GM12878 (cell line): ENCODE results near the gene PPM1D. TPM values are rescaled to one million over a fixed set of nuclear protein-coding genes. Genes with fewer than 3 reads are reported as not detected.

Source experiments
- ATAC-seq: fragments of 200-7000 bp; cut with Tn5 transposase; 3 replicates; pipeline ENCODE4 v1.9.1; 2020; ENCODE audit warnings: mild to moderate bottlenecking, moderate library complexity
- BruUV-seq: library from RNA; stranded (reverse); fragments of 400-500 nt; replicated peaks from 2 replicates; lab custom pipeline; 2021; lab: Mats Ljungman, UMichigan
- CTCF ChIA-PET: fragments of 300-600 bp; sonication (Branson Sonifier 250); formaldehyde crosslinking; extraction: SDS; loops from one replicate; lab custom pipeline; 2021; ENCODE audit warnings: inconsistent platforms; lab: Yijun Ruan, JAX
- POLR2A ChIA-PET: fragments of 350-600 bp; formaldehyde crosslinking; extraction: SDS; loops from one replicate; lab custom pipeline; 2021; ENCODE audit warnings: inconsistent platforms; lab: Charles Lee
- RAD21 ChIA-PET: fragments of 300-600 bp; sonication (Branson Sonifier 250); formaldehyde crosslinking; loops from one replicate; lab custom pipeline; 2023; ENCODE audit warnings: antibody characterized with exemption; ENCODE audit not compliant: unreplicated experiment; lab: Charles Lee
- SMC1A ChIA-PET: fragments of 300-600 bp; sonication (Branson Sonifier 250); formaldehyde crosslinking; loops from one replicate; lab custom pipeline; 2023; ENCODE audit not compliant: unreplicated experiment, uncharacterized antibody; lab: Charles Lee
- DNase-seq: peaks from one replicate; pipeline ENCODE4 v3.0.0-alpha.2; 2011; ENCODE audit warnings: low read depth, low spot score
- FAIRE-seq: peaks from 3 replicates; lab custom pipeline; 2011; peaks lifted over from hg19 to GRCh38; lab: Jason Lieb, UNC
- H2AFZ ChIP-seq: 2 replicates; pipeline ENCODE4 v1.6.0; 2011; ENCODE audit warnings: low read depth, low read length, control low read depth; ENCODE audit not compliant: control insufficient read depth
- H3K27ac ChIP-seq: 2 replicates; pipeline ENCODE4 v1.5.1; 2011; ENCODE audit warnings: control low read depth; ENCODE audit not compliant: control insufficient read depth, insufficient read depth
- H3K27me3 ChIP-seq, 2 experiments: replicated peaks in 1 of 2; 2 replicates each; pipeline versions ENCODE4 v1.6.0 to v1.6.1; 2011; ENCODE audit warnings: low read length in 1 of 2; ENCODE audit not compliant: control insufficient read depth in 2 of 2, insufficient read depth in 2 of 2
- H3K36me3 ChIP-seq, 2 experiments: 2 replicates each; pipeline ENCODE4 v1.5.1; 2011; ENCODE audit warnings: low read length in 1 of 2; ENCODE audit not compliant: control insufficient read depth in 2 of 2, insufficient read depth in 2 of 2
- H3K4me1 ChIP-seq: 2 replicates; pipeline ENCODE4 v1.6.1; 2011; ENCODE audit warnings: mild to moderate bottlenecking, low read length, moderate library complexity, mixed read lengths; ENCODE audit not compliant: control insufficient read depth, insufficient read depth
- H3K4me2 ChIP-seq: 2 replicates; pipeline ENCODE4 v1.6.0; 2011; ENCODE audit warnings: control low read depth; ENCODE audit not compliant: control insufficient read depth, insufficient read depth
- H3K4me3 ChIP-seq: fragments of 200-600 bp; sonication (generic); 2 replicates; pipeline ENCODE4 v1.5.1; 2016
- H3K79me2 ChIP-seq: 2 replicates; pipeline ENCODE4 v1.6.0; 2011; ENCODE audit warnings: low read length; ENCODE audit not compliant: control insufficient read depth, insufficient read depth
- H3K9ac ChIP-seq: 2 replicates; pipeline ENCODE4 v1.8.0; 2011; ENCODE audit warnings: low read length, control low read depth, mixed read lengths; ENCODE audit not compliant: control insufficient read depth, insufficient read depth
- H3K9me3 ChIP-seq: replicated peaks from 3 replicates; pipeline ENCODE4 v1.5.1; 2011; ENCODE audit warnings: mild to moderate bottlenecking, low read length; ENCODE audit not compliant: control insufficient read depth, insufficient read depth
- H4K20me1 ChIP-seq: 2 replicates; pipeline ENCODE4 v1.6.0; 2011; ENCODE audit not compliant: control insufficient read depth, insufficient read depth
- CBX3 ChIP-seq: fragments of 200-600 bp; sonication (generic); IDR thresholded peaks from 2 replicates; pipeline ENCODE4 v1.6.1; 2016; ENCODE audit warnings: low read depth, borderline replicate concordance
- EZH2 ChIP-seq: IDR thresholded peaks from 2 replicates; pipeline ENCODE4 v1.6.1; 2012; ENCODE audit warnings: low read depth, mild to moderate bottlenecking, control low read depth, inconsistent platforms, low read length, borderline replicate concordance; ENCODE audit not compliant: control insufficient read depth
- NFIC ChIP-seq: IDR thresholded peaks from 2 replicates; pipeline ENCODE4 v1.6.1; 2012; ENCODE audit warnings: low read depth, mild to moderate bottlenecking, inconsistent platforms, low read length, moderate library complexity
- SPI1 ChIP-seq: IDR thresholded peaks from 2 replicates; pipeline ENCODE4 v1.6.1; 2011; ENCODE audit warnings: low read depth, mild to moderate bottlenecking, low read length, moderate library complexity, borderline replicate concordance; ENCODE audit not compliant: insufficient read depth
- TCF3 ChIP-seq: IDR thresholded peaks from 2 replicates; pipeline ENCODE4 v1.6.1; 2012; ENCODE audit warnings: low read depth, mild to moderate bottlenecking, low read length, borderline replicate concordance; ENCODE audit not compliant: insufficient read depth
- WGBS: methylation state at CpG from one replicate; pipeline ENCODE4 v1.1.6; 2016; ENCODE audit warnings: low lambda C conversion rate; ENCODE audit not compliant: insufficient replicate concordance, insufficient coverage; ENCODE audit errors: missing lambda C conversion rate; 5-methylcytosine and 5-hydroxymethylcytosine counted together
- in situ Hi-C: fragments of 300-500 bp; cut with MboI; formaldehyde crosslinking; loops from 9 replicates; pipeline ENCODE4 v1.14.3; 2018; ENCODE audit warnings: mixed read lengths
- intact Hi-C: fragments of 100-400 bp; cut with micrococcal nuclease; formaldehyde crosslinking; loops from one replicate; pipeline ENCODE4 v1.14.2; 2022; ENCODE audit not compliant: unreplicated experiment
- polyA plus RNA-seq, 11 experiments: library from polyadenylated mRNA; depleted of rRNA in 4 of 11; unstranded in 6 of 11; stranded (reverse) in 5 of 11; fragments of >200 nt; fragmentation: Nextera tagmentation in 4 of 11; fragmentation: Illumina TruSeq in 1 of 11; extraction: Ambion mirVana in 4 of 11; extraction: Trizol in 1 of 11; gene quantifications; 1 replicate in 1 of 11; 2 replicates in 10 of 11; pipeline versions ENCODE4 v1.2.1 to v1.2.3, GENCODE V29; 2011 to 2016; ENCODE audit warnings: inconsistent platforms in 2 of 11, missing spikeins in 2 of 11, low read depth in 1 of 11
- total RNA-seq, 4 experiments: library from RNA; depleted of rRNA in 3 of 4; stranded (reverse); fragments of >200 nt in 3 of 4; fragmentation: Illumina TruSeq in 1 of 4; extraction: Trizol in 1 of 4; gene quantifications; 2 replicates each; pipeline versions ENCODE4 v1.2.1 to v1.2.3, GENCODE V29; 2013 to 2021
- TF ChIP-seq, protein P1 (sequence below): fragments of 450-650 bp; IDR thresholded peaks from 2 replicates; pipeline ENCODE4 v1.6.1; 2017; ENCODE audit warnings: mild to moderate bottlenecking

The PPM1D gene
- total and polyA plus RNA-seq, 10 of the 15 experiments (the other 5 are each of a cell fraction or from before 2014, with no cell fraction given) = 1.9 to 20.8 (median 10.7) TPM

DNA sequence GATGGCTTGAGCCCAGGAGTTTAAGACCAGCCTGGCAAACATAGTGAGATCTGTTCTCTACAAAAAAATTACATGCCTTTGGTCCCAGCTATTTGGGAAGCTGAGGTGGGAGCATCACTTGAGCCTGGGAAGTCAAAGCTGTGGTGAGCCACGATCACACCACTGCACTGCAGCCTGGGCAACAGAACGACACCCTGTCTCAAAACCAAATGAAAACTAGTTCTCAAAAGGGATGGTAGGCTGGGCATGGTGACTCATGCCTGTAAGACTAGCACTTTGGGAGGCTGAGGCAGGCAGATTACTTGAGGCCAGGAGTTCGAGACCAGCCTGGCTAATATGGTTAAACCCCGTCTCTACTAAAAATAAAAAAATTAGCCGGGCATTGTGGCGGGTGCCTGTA, 31.1 kb downstream of the PPM1D start:
- TF ChIP-seq SPI1 (no peak), EZH2 (no peak), NFIC (no peak), TCF3 (no peak), CBX3 (no peak)
- TF ChIP-seq, protein P1, sequence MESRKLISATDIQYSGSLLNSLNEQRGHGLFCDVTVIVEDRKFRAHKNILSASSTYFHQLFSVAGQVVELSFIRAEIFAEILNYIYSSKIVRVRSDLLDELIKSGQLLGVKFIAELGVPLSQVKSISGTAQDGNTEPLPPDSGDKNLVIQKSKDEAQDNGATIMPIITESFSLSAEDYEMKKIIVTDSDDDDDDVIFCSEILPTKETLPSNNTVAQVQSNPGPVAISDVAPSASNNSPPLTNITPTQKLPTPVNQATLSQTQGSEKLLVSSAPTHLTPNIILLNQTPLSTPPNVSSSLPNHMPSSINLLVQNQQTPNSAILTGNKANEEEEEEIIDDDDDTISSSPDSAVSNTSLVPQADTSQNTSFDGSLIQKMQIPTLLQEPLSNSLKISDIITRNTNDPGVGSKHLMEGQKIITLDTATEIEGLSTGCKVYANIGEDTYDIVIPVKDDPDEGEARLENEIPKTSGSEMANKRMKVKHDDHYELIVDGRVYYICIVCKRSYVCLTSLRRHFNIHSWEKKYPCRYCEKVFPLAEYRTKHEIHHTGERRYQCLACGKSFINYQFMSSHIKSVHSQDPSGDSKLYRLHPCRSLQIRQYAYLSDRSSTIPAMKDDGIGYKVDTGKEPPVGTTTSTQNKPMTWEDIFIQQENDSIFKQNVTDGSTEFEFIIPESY = no peak
- Histone ChIP-seq H3K9ac (no peak overlapping the region), H3K27me3 (no peaks in the 10 kb centered on the region), H3K9me3 (no peaks in the 10 kb centered on the region), H3K36me3 (peaks cover 4 to 12% of the 10 kb centered on the region in 2 experiments), H3K4me1 (no peaks in the 10 kb centered on the region), H3K4me2 (no peak overlapping the region), H2AFZ (no peak overlapping the region), H4K20me1 (no peaks in the 10 kb centered on the region), H3K4me3 (no peak overlapping the region), H3K27ac (no peak overlapping the region), H3K79me2 (peaks cover 2% of the 10 kb centered on the region; the same call in 1 of the 2 replicates)
- ChIA-PET RAD21 (no interaction called here), POLR2A (no interaction called here), CTCF (interaction anchor here (1.2 to 1.4 kb wide), 4 partner anchors 8 to 30 kb away, joined by 3 to 9 read pairs (median 3); no protein-coding TSS in a partner anchor), SMC1A (interaction anchor here (1.5 kb wide), 1 partner anchor 19 kb away, joined by 3 read pairs; no protein-coding TSS in a partner anchor)
- in situ Hi-C loops = loop anchor here (25.0 kb wide), 1 partner anchor 494 kb away; the partner anchor contains the start of gene CA4
- DNase-seq (no peak), ATAC-seq (no peak), FAIRE-seq (no peak)
- intact Hi-C loops = loop anchor here (10.0 kb wide), 1 partner anchor 486 kb away; the partner anchor contains the start of gene CA4
- WGBS = 80% methylated on average over 6 of the region's 6 CpGs
- no TSS peak for BruUV-seq
